Measurements from ENCODE around the gene DGKI. TPM values are rescaled to one million over a fixed set of nuclear protein-coding genes. Genes with fewer than 3 reads are reported as not detected.

The DGKI gene
- total RNA-seq, 4 donors from 2014 or later, result 0.66 to 2.9 (median 1.7) TPM

DNA sequence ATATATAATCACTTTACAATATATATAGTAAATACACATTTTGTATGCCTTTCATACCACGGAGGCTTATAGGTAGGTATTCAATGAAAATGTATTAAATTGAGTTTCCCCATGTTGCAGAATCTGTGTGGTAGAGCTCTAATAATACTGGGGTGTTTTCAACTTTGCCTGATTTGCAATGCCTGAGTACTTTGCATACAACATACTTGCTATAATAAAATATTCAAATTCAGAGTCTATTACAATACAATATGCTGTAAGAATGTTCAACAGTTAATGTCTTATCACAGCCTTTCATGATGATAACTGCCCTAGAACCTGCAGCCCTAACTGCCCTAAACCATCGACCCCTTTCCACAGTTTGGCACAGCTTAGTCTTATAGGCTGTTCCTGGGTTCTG lies 114.6 kb downstream of the DGKI start:
- H3K9me3 ChIP-seq, result no peaks in the 10 kb centered on the region
- no peaks in the 10 kb centered on the region for H3K36me3 ChIP-seq
- intact Hi-C loops (cut with DNase I), result no loop called here
- no peak overlapping the region for H3K4me3 ChIP-seq
- H3K27ac ChIP-seq (replicated peaks in 1 of 4), result no peak overlapping the region
- no peaks in the 10 kb centered on the region for H3K27me3 ChIP-seq
- no peak for DNase-seq (ENCODE audit: extremely low spot score)
- TF ChIP-seq POLR2A (IDR thresholded peaks at IDR 0.05; ENCODE audit: low read depth), result no peak
- no peak for TF ChIP-seq POLR2AphosphoS5 (IDR thresholded peaks at IDR 0.05)
- TF ChIP-seq EP300 (IDR thresholded peaks at IDR 0.05), result no peak
- TF ChIP-seq, protein P1, sequence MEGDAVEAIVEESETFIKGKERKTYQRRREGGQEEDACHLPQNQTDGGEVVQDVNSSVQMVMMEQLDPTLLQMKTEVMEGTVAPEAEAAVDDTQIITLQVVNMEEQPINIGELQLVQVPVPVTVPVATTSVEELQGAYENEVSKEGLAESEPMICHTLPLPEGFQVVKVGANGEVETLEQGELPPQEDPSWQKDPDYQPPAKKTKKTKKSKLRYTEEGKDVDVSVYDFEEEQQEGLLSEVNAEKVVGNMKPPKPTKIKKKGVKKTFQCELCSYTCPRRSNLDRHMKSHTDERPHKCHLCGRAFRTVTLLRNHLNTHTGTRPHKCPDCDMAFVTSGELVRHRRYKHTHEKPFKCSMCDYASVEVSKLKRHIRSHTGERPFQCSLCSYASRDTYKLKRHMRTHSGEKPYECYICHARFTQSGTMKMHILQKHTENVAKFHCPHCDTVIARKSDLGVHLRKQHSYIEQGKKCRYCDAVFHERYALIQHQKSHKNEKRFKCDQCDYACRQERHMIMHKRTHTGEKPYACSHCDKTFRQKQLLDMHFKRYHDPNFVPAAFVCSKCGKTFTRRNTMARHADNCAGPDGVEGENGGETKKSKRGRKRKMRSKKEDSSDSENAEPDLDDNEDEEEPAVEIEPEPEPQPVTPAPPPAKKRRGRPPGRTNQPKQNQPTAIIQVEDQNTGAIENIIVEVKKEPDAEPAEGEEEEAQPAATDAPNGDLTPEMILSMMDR (IDR thresholded peaks at IDR 0.05), result no peak
- no peaks in the 10 kb centered on the region for H3K4me1 ChIP-seq
- WGBS, result 80% methylated on average over 2 of the region's 2 CpGs

- H3K4me1 ChIP-seq, result no peaks in the 10 kb centered on the region
- TF ChIP-seq EP300 (IDR thresholded peaks at IDR 0.05) (no peak), POLR2A (IDR thresholded peaks at IDR 0.05; ENCODE audit: low read depth) (no peak), POLR2AphosphoS5 (IDR thresholded peaks at IDR 0.05) (no peak)
- TF ChIP-seq, protein P1 (IDR thresholded peaks at IDR 0.05), result no peak
Observed at GRCh38 chr7:137731436-137731835, 115.3 kb downstream of the DGKI start.

DNA sequence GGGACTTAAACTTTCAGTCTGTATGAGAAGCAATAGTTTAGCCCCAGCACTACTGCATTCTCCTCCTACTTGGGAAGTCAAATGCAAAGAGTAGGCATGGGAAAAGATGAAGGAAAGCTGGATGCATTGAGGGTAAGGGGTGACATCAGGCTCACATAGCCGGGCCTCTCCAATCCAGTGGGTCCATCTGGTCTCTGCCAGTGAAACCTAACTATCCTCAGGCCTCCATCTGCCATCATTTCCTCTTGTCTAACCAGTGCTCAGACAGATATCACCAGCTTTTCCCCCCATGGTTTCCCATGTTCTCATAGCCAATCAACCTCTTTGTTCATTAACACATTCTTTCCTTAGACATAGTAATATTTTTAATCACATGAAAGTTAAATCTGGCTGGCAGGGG lies 118.3 kb downstream of the DGKI start:
- Histone ChIP-seq H3K4me3 (no peak overlapping the region), H3K27ac (replicated peaks in 1 of 4) (no peak overlapping the region), H3K36me3 (no peaks in the 10 kb centered on the region), H3K27me3 (no peaks in the 10 kb centered on the region), H3K9me3 (no peaks in the 10 kb centered on the region), H3K4me1 (no peaks in the 10 kb centered on the region)
- DNase-seq (ENCODE audit: extremely low spot score), result no peak
- 100% methylated on average over 1 of the region's 1 CpG for WGBS
- TF ChIP-seq, protein P1 (IDR thresholded peaks at IDR 0.05), result no peak
- no peak for TF ChIP-seq POLR2AphosphoS5 (IDR thresholded peaks at IDR 0.05)
- no peak for TF ChIP-seq EP300 (IDR thresholded peaks at IDR 0.05)
- TF ChIP-seq POLR2A (IDR thresholded peaks at IDR 0.05; ENCODE audit: low read depth), result no peak
- intact Hi-C loops (cut with DNase I), result no loop called here

More at GRCh38 chr7:137731436-137731835, 115.3 kb downstream of the DGKI start:
- DNase-seq (ENCODE audit: extremely low spot score), result no peak
- Histone ChIP-seq H3K9me3 (no peaks in the 10 kb centered on the region), H3K27me3 (no peaks in the 10 kb centered on the region), H3K4me3 (no peak overlapping the region), H3K36me3 (no peaks in the 10 kb centered on the region), H3K27ac (replicated peaks in 1 of 4) (no peak overlapping the region)
- WGBS, result 96% methylated on average over 5 of the region's 5 CpGs
- intact Hi-C loops (cut with DNase I), result no loop called here

DNA sequence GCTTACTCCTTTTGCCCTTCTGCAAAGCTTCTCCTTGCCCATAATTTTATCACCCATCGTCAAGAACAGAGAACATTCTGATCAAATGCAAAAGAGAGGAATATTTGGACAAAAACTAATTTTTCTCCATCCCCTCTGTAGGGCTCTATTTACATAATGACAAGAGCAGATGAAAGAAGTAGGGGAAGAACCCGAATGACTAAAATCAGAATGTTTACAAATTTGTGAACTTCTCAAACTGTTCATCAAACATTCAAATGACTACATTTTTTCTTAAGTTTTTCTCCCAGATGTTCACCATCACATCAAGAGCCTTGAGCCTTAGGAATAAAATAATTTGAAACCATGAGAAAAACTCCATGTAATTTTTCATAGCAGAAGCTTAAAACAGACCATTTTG lies 119.4 kb downstream of the DGKI start:
- WGBS, result 77% methylated on average over 2 of the region's 2 CpGs
- TF ChIP-seq POLR2A (IDR thresholded peaks at IDR 0.05; ENCODE audit: low read depth) (no peak), POLR2AphosphoS5 (IDR thresholded peaks at IDR 0.05) (no peak), EP300 (IDR thresholded peaks at IDR 0.05) (no peak)
- TF ChIP-seq, protein P1 (IDR thresholded peaks at IDR 0.05), result no peak
- DNase-seq (ENCODE audit: extremely low spot score), result no peak
- no peaks in the 10 kb centered on the region for H3K9me3 ChIP-seq
- H3K4me1 ChIP-seq, result no peaks in the 10 kb centered on the region
- H3K36me3 ChIP-seq, result no peaks in the 10 kb centered on the region
- intact Hi-C loops (cut with DNase I), result no loop called here
- H3K27me3 ChIP-seq, result no peaks in the 10 kb centered on the region
- H3K27ac ChIP-seq (replicated peaks in 1 of 4), result no peak overlapping the region
- H3K4me3 ChIP-seq, result no peak overlapping the region

- H3K36me3 ChIP-seq, result no peaks in the 10 kb centered on the region
- H3K4me1 ChIP-seq, result no peaks in the 10 kb centered on the region
- 77% methylated on average over 4 of the region's 4 CpGs for WGBS
- no peak for TF ChIP-seq POLR2AphosphoS5 (IDR thresholded peaks at IDR 0.05)
- no peak for TF ChIP-seq EP300 (IDR thresholded peaks at IDR 0.05)
- TF ChIP-seq, protein P1 (IDR thresholded peaks at IDR 0.05), result no peak
- no peak for TF ChIP-seq POLR2A (IDR thresholded peaks at IDR 0.05; ENCODE audit: low read depth)
- no peak for DNase-seq (ENCODE audit: extremely low spot score)
- intact Hi-C loops (cut with DNase I), result no loop called here
- no peaks in the 10 kb centered on the region for H3K27me3 ChIP-seq
- no peak overlapping the region for H3K27ac ChIP-seq (replicated peaks in 1 of 4)
- no peaks in the 10 kb centered on the region for H3K9me3 ChIP-seq
- no peak overlapping the region for H3K4me3 ChIP-seq
Observed at GRCh38 chr7:137718355-137718754, 128.4 kb downstream of the DGKI start.
